GM21381 (cell line): ENCODE measurements around the gene RPS10.
"Not testable (repeated sequence)": the region's sequence is repeated elsewhere in the genome, so short reads cannot be mapped to it uniquely, and the experiment has no call there.

Experiments
- ATAC-seq: cut with Tn5 transposase; IDR thresholded peaks from one replicate; pipeline ENCODE4 v1.9.1; 2021; ENCODE audit warnings: mild to moderate bottlenecking, moderate library complexity; ENCODE audit not compliant: unreplicated experiment

Gene RPS10

GRCh38 chr6:34451192-34451591 is 25.3 kb upstream of the RPS10 start:
- no peak for ATAC-seq

- no peak for ATAC-seq
Observed at GRCh38 chr6:34447910-34448309, 22.0 kb upstream of the RPS10 start.

- ATAC-seq, result no peak
Observed at GRCh38 chr6:34447386-34447785, 21.5 kb upstream of the RPS10 start.

GRCh38 chr6:34445313-34445860 is 19.5 kb upstream of the RPS10 start:
- ATAC-seq, result no peak

- ATAC-seq, result no peak
Observed at GRCh38 chr6:34441526-34441925, 15.7 kb upstream of the RPS10 start.

GRCh38 chr6:34439442-34439841 is 13.6 kb upstream of the RPS10 start:
- no peak for ATAC-seq

- ATAC-seq, result no peak
Observed at GRCh38 chr6:34438705-34439104, 12.8 kb upstream of the RPS10 start.

GRCh38 chr6:34437644-34437970 is 11.7 kb upstream of the RPS10 start:
- ATAC-seq, result no peak

GRCh38 chr6:34436803-34437643 is 11.2 kb upstream of the RPS10 start:
- no peak for ATAC-seq

- ATAC-seq, result no peak
Observed at GRCh38 chr6:34435916-34436315, 10.0 kb upstream of the RPS10 start.

- ATAC-seq, result no peak
Observed at GRCh38 chr6:34425132-34425497, 754 bp downstream of the RPS10 start.

GRCh38 chr6:34424200-34425131 is 1.4 kb downstream of the RPS10 start:
- no peak for ATAC-seq

GRCh38 chr6:34423254-34423653 is 2.6 kb downstream of the RPS10 start:
- no peak for ATAC-seq

GRCh38 chr6:34418367-34418766 is 7.5 kb downstream of the RPS10 start:
- ATAC-seq, result no peak

GRCh38 chr6:34416877-34417371 is 8.9 kb downstream of the RPS10 start:
- ATAC-seq, result no peak

GRCh38 chr6:34414999-34415858 is 10.6 kb downstream of the RPS10 start:
- no peak for ATAC-seq

GRCh38 chr6:34412643-34413214 is 13.1 kb downstream of the RPS10 start:
- ATAC-seq, result no peak

- ATAC-seq, result no peak
Observed at GRCh38 chr6:34412016-34412415, 13.9 kb downstream of the RPS10 start.

- ATAC-seq, result not testable (repeated sequence)
Observed at GRCh38 chr6:34407915-34408314, 18.0 kb downstream of the RPS10 start.

- no peak for ATAC-seq
Observed at GRCh38 chr6:34396518-34396917, 29.4 kb downstream of the RPS10 start.
